OCI-LY3 (cell line): ENCODE data around the gene GALNT14.

ENCODE experiments used
- H2AFZ ChIP-seq: fragments of 200-600, 300-600 bp; shearing (Covaris generic); 2 replicates; pipeline ENCODE4 v1.6.0; 2014; ENCODE audit warnings: antibody characterized with exemption, low read depth, low read length
- H3K27ac ChIP-seq: fragments of 200-600, 300-600 bp; sonication (generic); 2 replicates; pipeline ENCODE4 v1.5.1; 2014; ENCODE audit warnings: mild to moderate bottlenecking, low read length, moderate library complexity, mixed read lengths
- H3K27me3 ChIP-seq: fragments of 200-600, 300-600 bp; sonication (generic); 2 replicates; pipeline ENCODE4 v1.6.1; 2014; ENCODE audit warnings: low read depth, low read length, mixed read lengths
- H3K36me3 ChIP-seq: fragments of 200-600, 300-600 bp; sonication (generic); replicated peaks from 2 replicates; pipeline ENCODE3; 2014; ENCODE audit warnings: low read depth, low read length, mixed read lengths
- H3K4me1 ChIP-seq: fragments of 300-600, 200-600 bp; sonication (generic); 2 replicates; pipeline ENCODE4 v1.6.1; 2014; ENCODE audit warnings: low read length, mixed read lengths
- H3K4me2 ChIP-seq: fragments of 200-600, 300-600 bp; sonication (generic); 2 replicates; pipeline ENCODE4 v1.6.1; 2014; ENCODE audit warnings: low read length, mixed read lengths
- H3K4me3 ChIP-seq: fragments of 300-600, 200-600 bp; sonication (generic); 2 replicates; pipeline ENCODE4 v1.5.1; 2014; ENCODE audit warnings: antibody characterized with exemption, mild to moderate bottlenecking, low read length, moderate library complexity
- H3K79me2 ChIP-seq: fragments of 300-600, 200-600 bp; shearing (Covaris generic); 2 replicates; pipeline ENCODE4 v1.6.1; 2014; ENCODE audit warnings: mild to moderate bottlenecking, low read length, mixed read lengths
- H3K9ac ChIP-seq: fragments of 300-600, 200-600 bp; shearing (Covaris generic); 2 replicates; pipeline ENCODE4 v1.6.0; 2014; ENCODE audit warnings: mild to moderate bottlenecking, low read length, moderate library complexity
- H3K9me3 ChIP-seq: fragments of 200-600, 300-600 bp; shearing (Covaris generic); 2 replicates; pipeline ENCODE4 v1.6.1; 2014; ENCODE audit warnings: low read length, mixed read lengths; ENCODE audit not compliant: insufficient read depth
- H4K20me1 ChIP-seq: fragments of 200-600, 300-600 bp; sonication (generic); 2 replicates; pipeline ENCODE4 v1.6.1; 2016; ENCODE audit warnings: low read length, mixed read lengths; ENCODE audit not compliant: insufficient read depth
- EZH2phosphoT487 ChIP-seq: fragments of 200-600 bp; shearing (Covaris generic); IDR thresholded peaks from 2 replicates; pipeline ENCODE4 v1.6.1; 2018; ENCODE audit warnings: antibody characterized with exemption, mixed run types, low read depth
- TF ChIP-seq, protein P1 (sequence below): fragments of 200-600, 300-600 bp; sonication (generic); IDR thresholded peaks from 2 replicates; pipeline ENCODE4 v1.5.1; 2014; ENCODE audit warnings: antibody characterized with exemption, low read length, low read depth

GALNT14 gene

DNA sequence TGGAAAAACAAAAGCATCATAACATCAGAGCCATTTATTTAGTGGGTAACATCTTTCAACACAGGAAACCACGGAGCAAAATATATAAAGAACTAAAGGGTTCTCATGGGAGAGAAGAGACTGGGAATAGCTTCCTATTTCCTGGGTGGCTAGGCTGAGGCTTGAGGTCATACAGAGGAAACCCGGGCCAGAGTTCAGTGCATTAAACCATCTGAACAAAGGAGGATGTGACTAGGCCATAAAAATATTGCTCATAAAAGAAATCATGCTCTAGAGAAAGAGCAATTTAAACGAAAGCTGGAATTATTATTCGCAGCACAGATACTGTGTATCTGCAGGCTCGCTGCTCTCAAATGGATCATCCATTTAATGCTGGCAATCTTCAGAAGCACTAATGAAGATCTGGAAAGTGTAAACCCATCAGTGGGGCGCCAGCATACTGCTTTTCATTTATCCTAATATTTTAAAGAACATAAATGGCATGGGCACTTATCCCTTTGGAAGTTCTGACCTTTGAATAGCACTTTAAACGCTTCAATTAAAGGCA, 83.3 kb downstream of the GALNT14 start:
- Histone ChIP-seq H3K36me3 (peaks cover 3% of the 10 kb centered on the region), H2AFZ (no peak overlapping the region), H3K27ac (no peak overlapping the region), H3K9ac (no peak overlapping the region), H3K4me3 (no peak overlapping the region), H3K4me2 (no peak overlapping the region), H3K4me1 (peaks cover 3% of the 10 kb centered on the region), H3K27me3 (no peaks in the 10 kb centered on the region), H3K79me2 (peaks cover 97% of the 10 kb centered on the region), H3K9me3 (no peaks in the 10 kb centered on the region), H4K20me1 (peaks cover 90% of the 10 kb centered on the region)
- no peak for TF ChIP-seq EZH2phosphoT487
- TF ChIP-seq, protein P1, sequence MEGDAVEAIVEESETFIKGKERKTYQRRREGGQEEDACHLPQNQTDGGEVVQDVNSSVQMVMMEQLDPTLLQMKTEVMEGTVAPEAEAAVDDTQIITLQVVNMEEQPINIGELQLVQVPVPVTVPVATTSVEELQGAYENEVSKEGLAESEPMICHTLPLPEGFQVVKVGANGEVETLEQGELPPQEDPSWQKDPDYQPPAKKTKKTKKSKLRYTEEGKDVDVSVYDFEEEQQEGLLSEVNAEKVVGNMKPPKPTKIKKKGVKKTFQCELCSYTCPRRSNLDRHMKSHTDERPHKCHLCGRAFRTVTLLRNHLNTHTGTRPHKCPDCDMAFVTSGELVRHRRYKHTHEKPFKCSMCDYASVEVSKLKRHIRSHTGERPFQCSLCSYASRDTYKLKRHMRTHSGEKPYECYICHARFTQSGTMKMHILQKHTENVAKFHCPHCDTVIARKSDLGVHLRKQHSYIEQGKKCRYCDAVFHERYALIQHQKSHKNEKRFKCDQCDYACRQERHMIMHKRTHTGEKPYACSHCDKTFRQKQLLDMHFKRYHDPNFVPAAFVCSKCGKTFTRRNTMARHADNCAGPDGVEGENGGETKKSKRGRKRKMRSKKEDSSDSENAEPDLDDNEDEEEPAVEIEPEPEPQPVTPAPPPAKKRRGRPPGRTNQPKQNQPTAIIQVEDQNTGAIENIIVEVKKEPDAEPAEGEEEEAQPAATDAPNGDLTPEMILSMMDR = no peak

DNA sequence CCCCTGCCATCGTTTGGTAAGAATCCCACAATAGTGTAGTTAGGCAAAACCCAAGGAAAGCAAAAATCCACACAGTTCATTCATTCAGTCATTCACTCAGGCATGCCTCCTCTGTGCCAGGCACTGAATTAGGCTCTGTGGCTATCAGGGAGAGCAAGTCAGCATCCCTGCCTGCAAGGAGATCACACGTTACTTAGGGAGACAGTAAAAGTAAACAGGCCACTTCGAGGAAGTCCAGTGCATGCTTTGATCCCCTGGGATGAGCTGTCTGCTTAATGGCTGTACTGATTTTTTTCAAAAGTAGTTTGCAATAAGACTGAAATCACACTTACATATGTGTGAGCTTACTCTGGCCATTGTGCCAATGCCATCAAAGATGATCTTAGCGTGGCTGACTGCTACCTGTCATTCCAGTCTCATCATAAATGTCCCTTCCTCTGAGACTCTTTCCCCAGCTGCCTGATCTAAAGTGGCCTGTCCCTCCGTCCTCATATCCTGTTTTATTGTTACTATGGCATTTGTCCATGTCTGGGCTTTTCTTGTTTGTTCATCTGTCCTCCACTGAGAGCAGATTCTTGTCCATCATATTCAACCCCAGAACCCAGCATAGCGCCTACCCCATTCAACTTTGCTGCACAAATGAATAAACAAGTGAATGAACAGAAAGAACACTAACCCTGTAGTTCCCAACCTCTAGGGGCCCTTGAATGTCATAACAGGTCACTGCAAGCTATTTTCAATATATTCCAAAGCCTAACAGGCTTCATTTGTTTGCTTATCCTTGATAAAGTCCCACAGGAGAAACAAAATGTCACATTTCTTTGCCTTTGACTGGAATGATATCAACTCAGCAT, 84.1 kb downstream of the GALNT14 start:
- H3K4me1 ChIP-seq = no peaks in the 10 kb centered on the region

GRCh38 chr2:31052284-31052683, 86.0 kb downstream of the GALNT14 start:
- no peak overlapping the region for H3K4me2 ChIP-seq
- H3K79me2 ChIP-seq = peaks cover 95% of the 10 kb centered on the region
- H3K4me3 ChIP-seq = no peak overlapping the region
- H3K36me3 ChIP-seq = peaks cover 7% of the 10 kb centered on the region
- H3K9ac ChIP-seq = no peak overlapping the region
- no peaks in the 10 kb centered on the region for H3K27me3 ChIP-seq
- TF ChIP-seq, protein P1 = no peak
- no peak for TF ChIP-seq EZH2phosphoT487
- H2AFZ ChIP-seq = no peak overlapping the region
- no peak overlapping the region for H3K27ac ChIP-seq
- H4K20me1 ChIP-seq = peaks cover 91% of the 10 kb centered on the region
- no peaks in the 10 kb centered on the region for H3K4me1 ChIP-seq
- no peaks in the 10 kb centered on the region for H3K9me3 ChIP-seq

More for the DNA sequence above, 84.1 kb downstream of the GALNT14 start:
- H3K9me3 ChIP-seq = no peaks in the 10 kb centered on the region
- TF ChIP-seq, protein P1 = no peak
- TF ChIP-seq EZH2phosphoT487 = no peak
- no peak overlapping the region for H3K9ac ChIP-seq
- H3K27ac ChIP-seq = no peak overlapping the region
- no peak overlapping the region for H3K4me2 ChIP-seq
- peaks cover 92% of the 10 kb centered on the region for H4K20me1 ChIP-seq
- H2AFZ ChIP-seq = no peak overlapping the region
- H3K79me2 ChIP-seq = peaks cover 97% of the 10 kb centered on the region
- no peaks in the 10 kb centered on the region for H3K27me3 ChIP-seq
- H3K36me3 ChIP-seq = peaks cover 6% of the 10 kb centered on the region
- H3K4me3 ChIP-seq = no peak overlapping the region
